Breast epithelium (tissue), 3 donors: ENCODE results near the gene CSHL1.
"Not testable (repeated sequence)": the region's sequence is repeated elsewhere in the genome, so short reads cannot be mapped to it uniquely, and the experiment has no call there.

ENCODE experiments used
- CTCF ChIP-seq, 3 donors: fragments of 450-650 bp; IDR thresholded peaks; one replicate each; pipeline ENCODE4 v1.5.1; 2016 to 2017; ENCODE audit warnings: antibody characterized with exemption in 3 of 3, mild to moderate bottlenecking in 3 of 3, moderate library complexity in 3 of 3
- POLR2A ChIP-seq: fragments of 450-650 bp; IDR thresholded peaks from one replicate; pipeline ENCODE4 v1.6.1; 2016; ENCODE audit warnings: antibody characterized with exemption, mild to moderate bottlenecking, moderate library complexity
- POLR2AphosphoS5 ChIP-seq, 3 donors: sonication (generic); formaldehyde crosslinking; IDR thresholded peaks; one replicate each; pipeline ENCODE4 v1.6.1; 2017; ENCODE audit warnings: antibody characterized with exemption in 3 of 3

GRCh38 chr17:63918789-63919305 lies 7.8 kb upstream of the CSHL1 start, which contains the start of gene GH1:
- TF ChIP-seq CTCF (IDR thresholded peaks at IDR 0.05); POLR2AphosphoS5 (IDR thresholded peaks at IDR 0.05); POLR2A: not testable (repeated sequence)
